SH-SY5Y (cell line): Measurements from ENCODE around the gene MACROH2A2.

ENCODE experiments used
- GATA2 ChIP-seq: IDR thresholded peaks from 2 replicates; pipeline ENCODE4 v1.6.1; 2011; ENCODE audit warnings: mild to moderate bottlenecking, low read depth, low read length
- GATA3 ChIP-seq: IDR thresholded peaks from 2 replicates; pipeline ENCODE4 v1.6.1; 2011; ENCODE audit warnings: low read depth, mild to moderate bottlenecking, low read length, moderate library complexity

DNA sequence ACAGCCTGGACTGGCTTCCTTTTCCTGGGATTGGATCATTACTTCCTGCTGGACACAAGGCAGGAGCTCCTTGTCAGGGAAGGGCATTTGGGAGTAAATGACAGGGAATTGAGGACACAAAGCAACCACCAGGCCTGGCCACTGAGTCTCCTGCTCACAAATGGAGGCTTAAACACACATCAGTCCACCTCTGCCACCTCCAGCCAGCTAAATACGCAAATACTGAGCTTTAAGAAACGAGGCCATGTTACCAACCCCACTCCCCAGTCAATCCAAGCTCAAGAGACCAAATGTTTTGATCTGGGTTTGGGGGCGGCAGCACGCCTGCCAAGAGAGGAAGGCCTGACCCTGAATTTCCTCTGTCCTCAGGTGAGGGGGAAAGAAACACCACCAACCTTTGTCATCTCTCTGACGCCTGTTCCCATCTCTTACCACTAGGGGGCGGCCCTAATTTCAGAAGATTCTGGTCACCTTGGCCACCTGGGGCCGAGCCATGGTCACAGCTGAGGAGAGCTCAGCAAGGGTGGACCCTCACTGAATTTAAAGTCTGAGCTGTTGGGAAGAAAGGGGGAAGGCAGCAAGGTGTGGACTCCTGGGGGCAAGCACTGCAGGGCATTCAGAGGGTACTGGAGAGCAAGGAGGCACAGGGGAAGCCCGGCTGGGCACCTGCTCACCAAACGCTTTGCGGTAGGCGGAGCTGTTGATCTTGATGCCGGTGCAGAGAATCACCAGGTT is 63.5 kb downstream of the MACROH2A2 start:
- TF ChIP-seq GATA3 = no peak
- TF ChIP-seq GATA2 = no peak
